Neutrophil (primary cell): ENCODE results near the gene TM9SF4.

Experiments
- H3K27ac ChIP-seq: fragments of 200-600 bp; sonication (generic); 2 replicates; pipeline ENCODE4 v1.5.1; 2016; ENCODE audit warnings: mild to moderate bottlenecking, moderate library complexity
- H3K27me3 ChIP-seq: fragments of 200-600 bp; sonication (generic); 2 replicates; pipeline ENCODE4 v1.6.0; 2016; ENCODE audit warnings: mild to moderate bottlenecking
- H3K36me3 ChIP-seq: fragments of 200-600 bp; sonication (generic); 2 replicates; pipeline ENCODE4 v1.5.1; 2017
- H3K4me1 ChIP-seq, 2 experiments: fragments of 200-600 bp in 1 of 2; sonication (generic) in 1 of 2; 1 replicate in 1 of 2; 2 replicates in 1 of 2; pipeline versions ENCODE4 v1.5.1 to v1.6.1; 2013 to 2016; ENCODE audit warnings: low read depth in 1 of 2, low read length in 1 of 2, mild to moderate bottlenecking in 1 of 2, moderate library complexity in 1 of 2; ENCODE audit not compliant: control insufficient read depth in 1 of 2, insufficient read depth in 1 of 2
- H3K4me3 ChIP-seq, 2 experiments: fragments of 200-600 bp in 1 of 2; sonication (generic) in 1 of 2; 1 replicate in 1 of 2; 2 replicates in 1 of 2; pipeline ENCODE4 v1.5.1; 2013 to 2016; ENCODE audit warnings: low read depth in 1 of 2, low read length in 1 of 2, mild to moderate bottlenecking in 1 of 2, moderate library complexity in 1 of 2
- H3K9me3 ChIP-seq: fragments of 200-600 bp; sonication (generic); 2 replicates; pipeline ENCODE4 v1.5.1; 2016
- CTCF ChIP-seq: fragments of 200-600 bp; sonication (generic); IDR thresholded peaks from 2 replicates; pipeline ENCODE4 v1.5.1; 2016; ENCODE audit warnings: antibody characterized with exemption

Gene TM9SF4

GRCh38 chr20:32072168-32072750 lies 37.3 kb upstream of the TM9SF4 start:
- Histone ChIP-seq H3K4me1 (peaks cover 59 to 67% of the 10 kb centered on the region in 2 experiments), H3K27me3 (no peaks in the 10 kb centered on the region), H3K27ac (peak overlapping the region; percentile 100), H3K4me3 (no peak overlapping the region), H3K36me3 (peaks cover 82% of the 10 kb centered on the region), H3K9me3 (peaks cover 4% of the 10 kb centered on the region)
- TF ChIP-seq CTCF, result no peak

- Histone ChIP-seq H3K9me3 (peaks cover 4% of the 10 kb centered on the region), H3K36me3 (peaks cover 97% of the 10 kb centered on the region), H3K27ac (peak overlapping the region; percentile 100), H3K4me3 (no peak overlapping the region), H3K4me1 (peaks cover 51 to 61% of the 10 kb centered on the region in 2 experiments), H3K27me3 (no peaks in the 10 kb centered on the region)
- TF ChIP-seq CTCF, result no peak
These were observed 34.0 kb upstream of the TM9SF4 start for GRCh38 chr20:32075534-32075933.

- TF ChIP-seq CTCF, result no peak
- Histone ChIP-seq H3K27ac (peak overlapping the region; percentile 100), H3K4me1 (peaks cover 36 to 46% of the 10 kb centered on the region in 2 experiments), H3K36me3 (peaks cover 100% of the 10 kb centered on the region), H3K4me3 (no peak overlapping the region), H3K9me3 (peaks cover 4% of the 10 kb centered on the region), H3K27me3 (no peaks in the 10 kb centered on the region)
These were observed 32.3 kb upstream of the TM9SF4 start for GRCh38 chr20:32077190-32077589.

- peaks cover 4% of the 10 kb centered on the region for H3K9me3 ChIP-seq
- peak overlapping the region; percentile 100 for H3K27ac ChIP-seq
- H3K36me3 ChIP-seq, result peaks cover 100% of the 10 kb centered on the region
- H3K4me3 ChIP-seq, result no peak overlapping the region
- no peaks in the 10 kb centered on the region for H3K27me3 ChIP-seq
- H3K4me1 ChIP-seq, result peaks cover 41 to 49% of the 10 kb centered on the region in 2 experiments
- TF ChIP-seq CTCF, result no peak
These were observed 31.2 kb upstream of the TM9SF4 start for GRCh38 chr20:32078322-32078721.

- Histone ChIP-seq H3K4me3 (peak overlapping the region in 1 of 2 experiments; percentile 23), H3K9me3 (peaks cover 4% of the 10 kb centered on the region), H3K36me3 (peaks cover 100% of the 10 kb centered on the region), H3K4me1 (peaks cover 41 to 49% of the 10 kb centered on the region in 2 experiments), H3K27ac (peak overlapping the region; percentile 100), H3K27me3 (no peaks in the 10 kb centered on the region)
- no peak for TF ChIP-seq CTCF
These were observed 30.7 kb upstream of the TM9SF4 start for GRCh38 chr20:32078791-32079190.
